GM10266 (cell line): ENCODE results near the gene NSMCE4A.
"Not testable (repeated sequence)": the region's sequence is repeated elsewhere in the genome, so short reads cannot be mapped to it uniquely, and the experiment has no call there.

Source experiments
- DNase-seq: peaks from one replicate; pipeline ENCODE4 v3.0.0; 2012; ENCODE audit errors: extremely low spot score
- CTCF ChIP-seq: IDR thresholded peaks from 2 replicates; pipeline ENCODE4 v1.5.1; 2012; ENCODE audit warnings: mild to moderate bottlenecking, low read depth; ENCODE audit not compliant: control insufficient read depth, insufficient read depth; ENCODE audit errors: missing control alignments

Gene NSMCE4A, protein sequence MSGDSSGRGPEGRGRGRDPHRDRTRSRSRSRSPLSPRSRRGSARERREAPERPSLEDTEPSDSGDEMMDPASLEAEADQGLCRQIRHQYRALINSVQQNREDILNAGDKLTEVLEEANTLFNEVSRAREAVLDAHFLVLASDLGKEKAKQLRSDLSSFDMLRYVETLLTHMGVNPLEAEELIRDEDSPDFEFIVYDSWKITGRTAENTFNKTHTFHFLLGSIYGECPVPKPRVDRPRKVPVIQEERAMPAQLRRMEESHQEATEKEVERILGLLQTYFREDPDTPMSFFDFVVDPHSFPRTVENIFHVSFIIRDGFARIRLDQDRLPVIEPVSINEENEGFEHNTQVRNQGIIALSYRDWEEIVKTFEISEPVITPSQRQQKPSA

GRCh38 chr10:121974535-121975294 is at the start of gene NSMCE4A:
NSMCE4A (minus strand) TSS chr10:121975217; CDS start chr10:121975165, 52 bp downstream.
- DNase-seq = peak; percentile 94
- peak; percentile 84 for TF ChIP-seq CTCF

- not testable (repeated sequence) for DNase-seq
Observed at GRCh38 chr10:122023257-122023656, 48.2 kb upstream of the NSMCE4A start.

- no peak for TF ChIP-seq CTCF
- no peak for DNase-seq
Observed at GRCh38 chr10:122022276-122022675, 47.3 kb upstream of the NSMCE4A start.

GRCh38 chr10:122021828-122022227 is 46.8 kb upstream of the NSMCE4A start:
- DNase-seq = no peak
- no peak for TF ChIP-seq CTCF

- DNase-seq = no peak
- no peak for TF ChIP-seq CTCF
Observed at GRCh38 chr10:122021379-122021778, 46.4 kb upstream of the NSMCE4A start.

DNA sequence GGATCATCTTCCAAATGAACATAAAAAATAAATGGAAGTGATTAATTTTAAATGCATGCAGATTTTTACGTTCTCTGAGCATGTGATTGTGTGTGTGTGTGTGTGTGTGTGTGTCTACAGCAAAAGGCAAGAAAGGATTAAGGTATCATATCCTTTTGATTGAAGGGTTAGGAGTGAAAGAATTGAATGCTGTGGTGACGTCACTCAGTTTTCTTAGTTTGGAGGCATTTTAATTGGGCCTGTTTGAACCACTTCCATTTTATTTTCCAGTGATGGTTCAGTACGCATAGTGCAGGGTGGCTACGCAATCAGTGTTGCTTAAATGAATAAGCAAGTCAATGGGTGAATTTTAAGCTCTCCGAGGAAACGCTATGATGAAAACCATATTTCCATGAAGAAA is 45.2 kb upstream of the NSMCE4A start:
- DNase-seq = no peak

DNA sequence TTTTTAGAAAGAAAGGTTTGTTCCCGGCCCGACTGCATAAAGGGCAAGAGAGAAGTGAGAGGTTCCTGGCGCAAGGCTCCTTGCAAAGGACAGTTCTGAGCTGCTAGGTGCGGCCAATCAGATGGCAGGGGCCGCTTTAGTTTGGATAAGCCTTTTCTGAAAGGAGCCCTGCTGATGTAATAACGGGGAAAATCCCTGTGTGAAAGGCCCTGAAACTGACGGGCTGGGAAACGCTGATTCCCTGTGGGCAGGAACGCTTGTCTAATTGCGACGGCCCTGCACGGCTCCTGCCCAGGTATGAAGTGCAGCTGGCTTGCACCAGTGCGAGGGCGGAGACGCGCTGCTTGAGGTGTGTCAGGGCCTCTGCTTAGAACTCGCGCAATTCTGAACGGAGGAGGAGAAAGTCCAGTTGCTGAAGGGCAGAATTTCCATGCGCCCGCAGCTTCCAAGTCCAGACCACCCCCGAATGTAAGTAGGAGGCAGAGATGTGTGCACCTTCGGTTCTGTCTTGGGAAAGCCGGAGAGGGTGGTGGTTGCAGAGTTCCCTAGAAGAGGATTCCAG is 44.5 kb upstream of the NSMCE4A start:
- no peak for TF ChIP-seq CTCF
- no peak for DNase-seq

More for the DNA sequence above, 45.2 kb upstream of the NSMCE4A start:
- TF ChIP-seq CTCF = no peak
